Loucy (cell line): ENCODE data around the gene STRN4.

ENCODE experiments used
- H2AFZ ChIP-seq: fragments of 200-600 bp; sonication (generic); 2 replicates; pipeline ENCODE4 v1.6.0; 2016; ENCODE audit warnings: antibody characterized with exemption, mild to moderate bottlenecking, low read length, moderate library complexity
- H3F3A ChIP-seq: fragments of 200-600 bp; 2 replicates; pipeline ENCODE4 v1.6.0; 2016; ENCODE audit warnings: antibody characterized with exemption, low read depth, mild to moderate bottlenecking
- H3K27me3 ChIP-seq: fragments of 200-600 bp; sonication (generic); 2 replicates; pipeline ENCODE4 v1.6.1; 2014; ENCODE audit warnings: low read length, mild to moderate bottlenecking; ENCODE audit not compliant: insufficient read depth, poor library complexity, severe bottlenecking
- H3K36me3 ChIP-seq: fragments of 200-600 bp; sonication (generic); 2 replicates; pipeline ENCODE4 v1.6.1; 2016; ENCODE audit warnings: low read length; ENCODE audit not compliant: insufficient read depth
- H3K4me1 ChIP-seq: fragments of 200-600 bp; sonication (generic); 2 replicates; pipeline ENCODE4 v1.5.1; 2014; ENCODE audit warnings: low read length, mild to moderate bottlenecking; ENCODE audit not compliant: insufficient read depth, poor library complexity, severe bottlenecking
- H3K4me2 ChIP-seq: fragments of 200-600 bp; sonication (generic); 2 replicates; pipeline ENCODE4 v1.6.0; 2014; ENCODE audit warnings: antibody characterized with exemption, low read length, low read depth, mild to moderate bottlenecking; ENCODE audit not compliant: poor library complexity, severe bottlenecking
- H3K4me3 ChIP-seq: fragments of 200-600 bp; sonication (generic); 2 replicates; pipeline ENCODE4 v1.5.1; 2014; ENCODE audit warnings: low read length, mild to moderate bottlenecking, mixed read lengths; ENCODE audit not compliant: poor library complexity, severe bottlenecking
- H3K79me2 ChIP-seq: fragments of 200-600 bp; sonication (generic); 2 replicates; pipeline ENCODE4 v1.6.1; 2014; ENCODE audit warnings: low read length; ENCODE audit not compliant: insufficient read depth
- H3K9ac ChIP-seq: fragments of 200-600 bp; sonication (generic); 2 replicates; pipeline ENCODE4 v1.6.0; 2014; ENCODE audit warnings: mild to moderate bottlenecking, low read depth, low read length, moderate library complexity; ENCODE audit not compliant: poor library complexity, severe bottlenecking
- H3K9me2 ChIP-seq: fragments of 200-600 bp; sonication (generic); replicated peaks from 2 replicates; pipeline ENCODE4 v1.6.1; 2016; ENCODE audit warnings: low read depth, low read length, mixed read lengths
- H3K9me3 ChIP-seq: fragments of 200-600 bp; sonication (generic); 2 replicates; pipeline ENCODE4 v1.6.1; 2014; ENCODE audit warnings: mild to moderate bottlenecking, antibody characterized with exemption, low read length, low read depth; ENCODE audit not compliant: insufficient read depth
- H4K20me1 ChIP-seq: fragments of 200-600 bp; sonication (generic); 2 replicates; pipeline ENCODE4 v1.6.0; 2014; ENCODE audit warnings: antibody characterized with exemption, low read length, mild to moderate bottlenecking; ENCODE audit not compliant: insufficient read depth, poor library complexity, severe bottlenecking
- EZH2phosphoT487 ChIP-seq: fragments of 200-600 bp; IDR thresholded peaks from 2 replicates; pipeline ENCODE4 v1.6.1; 2018; ENCODE audit warnings: antibody characterized with exemption, mild to moderate bottlenecking, moderate library complexity, borderline replicate concordance
- TF ChIP-seq, protein P1 (sequence below): fragments of 200-600 bp; sonication (generic); conservative IDR thresholded peaks from 2 replicates; pipeline ENCODE4 v1.5.1; 2014; ENCODE audit warnings: mild to moderate bottlenecking, antibody characterized with exemption, low read length

STRN4 gene

GRCh38 chr19:46745521-46746280 lies 549 bp downstream of the STRN4 start, which contains the start of gene FKRP:
Gene FKRP (plus strand): TSS chr19:46746057. CDS start chr19:46755451, 9,394 bp downstream.
- Histone ChIP-seq H2AFZ (peak within 1 kb of the TSS; percentile 89), H3K27me3 (peaks cover 8% of the 10 kb centered on the region), H3K9ac (peak within 1 kb of the TSS; percentile 86), H3K36me3 (no peaks in the 10 kb centered on the region), H3K4me1 (peaks cover 29% of the 10 kb centered on the region), H3K9me2 (no peaks in the 10 kb centered on the region), H3K4me2 (peak within 1 kb of the TSS; percentile 94), H4K20me1 (peaks cover 47% of the 10 kb centered on the region), H3K79me2 (peaks cover 60% of the 10 kb centered on the region), H3F3A (0 out of 2 replicates have a peak, but pooled peaks cover 5% of the 10 kb centered on the region), H3K4me3 (peak within 1 kb of the TSS; percentile 82), H3K9me3 (no peaks in the 10 kb centered on the region)
- no peak for TF ChIP-seq EZH2phosphoT487
- TF ChIP-seq, protein P1, sequence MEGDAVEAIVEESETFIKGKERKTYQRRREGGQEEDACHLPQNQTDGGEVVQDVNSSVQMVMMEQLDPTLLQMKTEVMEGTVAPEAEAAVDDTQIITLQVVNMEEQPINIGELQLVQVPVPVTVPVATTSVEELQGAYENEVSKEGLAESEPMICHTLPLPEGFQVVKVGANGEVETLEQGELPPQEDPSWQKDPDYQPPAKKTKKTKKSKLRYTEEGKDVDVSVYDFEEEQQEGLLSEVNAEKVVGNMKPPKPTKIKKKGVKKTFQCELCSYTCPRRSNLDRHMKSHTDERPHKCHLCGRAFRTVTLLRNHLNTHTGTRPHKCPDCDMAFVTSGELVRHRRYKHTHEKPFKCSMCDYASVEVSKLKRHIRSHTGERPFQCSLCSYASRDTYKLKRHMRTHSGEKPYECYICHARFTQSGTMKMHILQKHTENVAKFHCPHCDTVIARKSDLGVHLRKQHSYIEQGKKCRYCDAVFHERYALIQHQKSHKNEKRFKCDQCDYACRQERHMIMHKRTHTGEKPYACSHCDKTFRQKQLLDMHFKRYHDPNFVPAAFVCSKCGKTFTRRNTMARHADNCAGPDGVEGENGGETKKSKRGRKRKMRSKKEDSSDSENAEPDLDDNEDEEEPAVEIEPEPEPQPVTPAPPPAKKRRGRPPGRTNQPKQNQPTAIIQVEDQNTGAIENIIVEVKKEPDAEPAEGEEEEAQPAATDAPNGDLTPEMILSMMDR: no peak

DNA sequence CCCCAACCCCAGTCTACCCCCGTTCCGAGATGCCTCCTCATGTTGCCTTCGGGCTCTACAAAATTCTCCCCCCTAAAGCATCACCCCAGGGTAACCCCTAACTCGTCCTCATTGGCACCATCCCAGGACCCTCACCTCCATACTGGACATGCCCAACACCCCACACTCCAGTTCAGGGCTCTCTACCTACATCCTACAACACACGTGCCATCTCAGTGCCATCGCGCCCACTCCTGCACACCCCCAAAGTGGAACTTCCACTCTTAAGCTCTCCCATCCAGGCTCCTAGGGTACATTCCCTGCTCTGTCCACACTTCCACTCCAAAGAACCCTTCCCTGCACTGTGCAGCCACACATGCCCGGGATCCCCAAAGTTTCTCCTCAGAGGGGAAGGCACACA lies 1.2 kb downstream of the STRN4 start:
- peaks cover 53% of the 10 kb centered on the region for H4K20me1 ChIP-seq
- H3K27me3 ChIP-seq: peaks cover 8% of the 10 kb centered on the region
- peak overlapping the region; percentile 86 for H3K9ac ChIP-seq
- peaks cover 5% of the 10 kb centered on the region; the same call in 1 of the 2 replicates for H3K36me3 ChIP-seq
- peaks cover 33% of the 10 kb centered on the region for H3K4me1 ChIP-seq
- H2AFZ ChIP-seq: no peak overlapping the region
- TF ChIP-seq, protein P1: no peak
- no peak for TF ChIP-seq EZH2phosphoT487
- 0 out of 2 replicates have a peak, but pooled peaks cover 5% of the 10 kb centered on the region for H3F3A ChIP-seq
- peaks cover 67% of the 10 kb centered on the region for H3K79me2 ChIP-seq
- no peaks in the 10 kb centered on the region for H3K9me2 ChIP-seq
- peak overlapping the region; percentile 82 for H3K4me3 ChIP-seq
- no peaks in the 10 kb centered on the region for H3K9me3 ChIP-seq
- peak overlapping the region; percentile 87 for H3K4me2 ChIP-seq

DNA sequence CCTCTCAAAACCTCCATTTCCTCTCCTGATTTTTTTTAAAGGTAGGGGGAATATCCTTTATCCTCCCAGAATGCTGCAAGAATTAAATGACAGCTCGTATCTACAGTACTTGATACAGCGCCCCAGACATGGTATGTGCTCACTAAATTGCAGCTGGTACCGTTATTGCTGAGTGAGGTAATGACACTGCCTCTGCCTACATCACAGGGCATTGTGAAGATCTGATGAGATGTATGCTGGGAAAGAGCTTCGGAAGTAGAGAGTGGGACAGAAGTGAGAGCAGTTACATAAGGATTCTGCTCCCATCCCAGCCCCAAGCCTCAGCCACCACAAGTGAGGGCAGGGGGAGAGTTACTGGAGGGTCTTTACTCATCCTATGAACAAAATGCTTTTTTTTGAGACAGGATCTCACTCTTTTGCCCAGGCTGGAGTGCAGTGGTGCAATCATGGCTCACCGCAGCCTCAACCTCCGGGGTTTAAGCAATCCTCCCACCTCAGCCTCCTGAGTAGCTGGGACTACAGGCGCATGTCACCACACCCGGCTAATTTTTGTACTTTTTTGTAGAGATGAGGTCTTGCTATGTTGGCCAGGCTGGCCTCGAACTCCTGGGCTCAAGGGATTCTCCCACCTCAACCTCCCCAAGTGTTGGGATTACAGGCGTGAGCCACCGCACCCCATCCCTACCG lies 2.1 kb downstream of the STRN4 start:
- Histone ChIP-seq H3K9ac (peak overlapping the region; percentile 86), H3F3A (0 out of 2 replicates have a peak, but pooled peaks cover 5% of the 10 kb centered on the region), H3K4me1 (peaks cover 33% of the 10 kb centered on the region), H4K20me1 (peaks cover 59% of the 10 kb centered on the region), H3K9me2 (no peaks in the 10 kb centered on the region), H3K36me3 (peaks cover 12% of the 10 kb centered on the region; the same call in 1 of the 2 replicates), H3K9me3 (no peaks in the 10 kb centered on the region), H3K4me3 (peak overlapping the region; percentile 82), H2AFZ (no peak overlapping the region), H3K4me2 (peak overlapping the region; percentile 87), H3K27me3 (peaks cover 8% of the 10 kb centered on the region), H3K79me2 (peaks cover 76% of the 10 kb centered on the region)
- TF ChIP-seq, protein P1: no peak
- no peak for TF ChIP-seq EZH2phosphoT487
